MM.1S (cell line): Measurements from ENCODE around the gene BORCS6.

ENCODE experiments used
- EZH2 ChIP-seq: fragments of 300-600 bp; sonication (generic); optimal IDR thresholded peaks from 2 replicates; pipeline ENCODE3; 2017; ENCODE audit warnings: low read depth, mild to moderate bottlenecking, antibody characterized with exemption, low read length, mixed read lengths
- TF ChIP-seq, protein P1 (sequence below): fragments of 300-600 bp; sonication (generic); IDR thresholded peaks from 2 replicates; pipeline ENCODE4 v1.5.1; 2016; ENCODE audit warnings: antibody characterized with exemption, low read length, mixed read lengths

GRCh38 chr17:8186446-8186786, 3.6 kb downstream of the BORCS6 start:
- TF ChIP-seq EZH2: no peak
- TF ChIP-seq, protein P1, sequence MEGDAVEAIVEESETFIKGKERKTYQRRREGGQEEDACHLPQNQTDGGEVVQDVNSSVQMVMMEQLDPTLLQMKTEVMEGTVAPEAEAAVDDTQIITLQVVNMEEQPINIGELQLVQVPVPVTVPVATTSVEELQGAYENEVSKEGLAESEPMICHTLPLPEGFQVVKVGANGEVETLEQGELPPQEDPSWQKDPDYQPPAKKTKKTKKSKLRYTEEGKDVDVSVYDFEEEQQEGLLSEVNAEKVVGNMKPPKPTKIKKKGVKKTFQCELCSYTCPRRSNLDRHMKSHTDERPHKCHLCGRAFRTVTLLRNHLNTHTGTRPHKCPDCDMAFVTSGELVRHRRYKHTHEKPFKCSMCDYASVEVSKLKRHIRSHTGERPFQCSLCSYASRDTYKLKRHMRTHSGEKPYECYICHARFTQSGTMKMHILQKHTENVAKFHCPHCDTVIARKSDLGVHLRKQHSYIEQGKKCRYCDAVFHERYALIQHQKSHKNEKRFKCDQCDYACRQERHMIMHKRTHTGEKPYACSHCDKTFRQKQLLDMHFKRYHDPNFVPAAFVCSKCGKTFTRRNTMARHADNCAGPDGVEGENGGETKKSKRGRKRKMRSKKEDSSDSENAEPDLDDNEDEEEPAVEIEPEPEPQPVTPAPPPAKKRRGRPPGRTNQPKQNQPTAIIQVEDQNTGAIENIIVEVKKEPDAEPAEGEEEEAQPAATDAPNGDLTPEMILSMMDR: no peak
